ENCODE results near the gene SORBS1. TPM values are rescaled to one million over a fixed set of nuclear protein-coding genes. Genes with fewer than 3 reads are reported as not detected.
A peak's percentile ranks its signal among the peaks of the same experiment; 100 is the strongest.

SORBS1 gene
- 100 to 1,000 TPM in 1 of 8 experiments, 10 to 100 TPM in 6, 1 to 10 TPM in 1; 2.0 to 105 (median 35.8) TPM for total RNA-seq

- H3K27ac ChIP-seq = peak within 1 kb of the TSS; percentile 52 to 59
- 0 to 24% (median 9%) methylated on average over 2 to 15 of the region's 77 CpGs; no CpG with 5 or more reads in 4 of the 10 experiments for WGBS, 10 experiments
These were observed at the start of gene SORBS1 for GRCh38 chr10:95561177-95561863. Gene SORBS1 (minus strand): TSS chr10:95561371. CDS start chr10:95441135, 120,236 bp downstream.

DNA sequence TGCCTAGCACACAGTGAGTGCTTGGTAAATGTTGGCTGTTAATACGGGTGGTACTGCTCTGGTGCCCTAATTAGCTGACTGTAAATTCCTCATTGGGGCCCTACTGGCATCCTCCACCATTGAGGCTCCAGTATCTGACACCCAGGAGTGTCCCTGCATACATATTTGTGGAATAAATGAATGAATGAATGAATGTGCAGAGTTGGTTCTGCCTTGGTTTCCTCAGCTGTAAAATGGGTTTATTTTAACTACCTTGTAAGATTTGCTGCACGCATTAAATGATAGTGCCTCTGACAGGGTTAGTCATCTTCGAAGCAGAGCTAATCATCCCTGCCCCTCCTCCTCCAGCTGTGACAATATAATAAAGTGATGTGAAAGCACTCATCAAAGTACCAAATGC is 49.6 kb upstream of the SORBS1 start:
- ATAC-seq (replicated peaks in 6 of 8) = no peak
- no peak overlapping the region for H3K4me3 ChIP-seq
- no peaks in the 10 kb centered on the region for H3K4me1 ChIP-seq (replicated peaks in 1 of 2)
- no peak overlapping the region for H3K27ac ChIP-seq
- WGBS, 10 experiments = 75 to 100% (median 91%) methylated on average over 1 to 3 of the region's 3 CpGs; no CpG with 5 or more reads in 4 of the 10 experiments
- in situ Hi-C loops (cut with MboI; ENCODE audit: low pct_unique_long_range_greater_than_20kb in 2 of 9, low sequenced_read_pairs in 9 of 9, unreplicated experiment in 9 of 9) = loop anchor here in 3 of 9 experiments (25.0 kb wide), 1 partner anchor 173 kb away; no protein-coding TSS in a partner anchor

More at GRCh38 chr10:95561177-95561863, at the start of gene SORBS1:
- peak; percentile 98 to 99 (median 98) for ATAC-seq (replicated peaks in 6 of 8)
- peaks cover 11 to 13% of the 10 kb centered on the region in 2 donors for H3K4me1 ChIP-seq (replicated peaks in 1 of 2)
- in situ Hi-C loops (cut with MboI; ENCODE audit: low pct_unique_long_range_greater_than_20kb in 2 of 9, low sequenced_read_pairs in 9 of 9, unreplicated experiment in 9 of 9) = no loop called here
- H3K4me3 ChIP-seq = peak within 1 kb of the TSS; percentile 56 to 80 (median 65)

GRCh38 chr10:95606922-95607321 is 45.8 kb upstream of the SORBS1 start:
- peak in 1 of 8 experiments; percentile 49 for ATAC-seq (replicated peaks in 6 of 8)
- no peaks in the 10 kb centered on the region for H3K4me1 ChIP-seq (replicated peaks in 1 of 2)
- H3K27ac ChIP-seq = no peak overlapping the region
- in situ Hi-C loops (cut with MboI; ENCODE audit: low pct_unique_long_range_greater_than_20kb in 2 of 9, low sequenced_read_pairs in 9 of 9, unreplicated experiment in 9 of 9) = loop anchor here in 4 of 9 experiments (10.0 to 25.0 kb wide), 2 partner anchors 170 to 172 kb away; no protein-coding TSS in a partner anchor
- H3K4me3 ChIP-seq = no peak overlapping the region
- 57 to 100% (median 90%) methylated on average over 1 to 3 of the region's 3 CpGs; no CpG with 5 or more reads in 1 of the 10 experiments for whole genome bisulfite sequencing, 10 experiments

- no peaks in the 10 kb centered on the region for H3K4me1 ChIP-seq (replicated peaks in 1 of 2)
- in situ Hi-C loops (cut with MboI; ENCODE audit: low pct_unique_long_range_greater_than_20kb in 2 of 9, low sequenced_read_pairs in 9 of 9, unreplicated experiment in 9 of 9) = loop anchor here in 4 of 9 experiments (10.0 to 25.0 kb wide), 2 partner anchors 168 to 170 kb away; no protein-coding TSS in a partner anchor
- H3K27ac ChIP-seq = no peak overlapping the region
- 42 to 100% (median 93%) methylated on average over 1 to 3 of the region's 3 CpGs; no CpG with 5 or more reads in 5 of the 10 experiments for whole genome bisulfite sequencing, 10 experiments
- no peak overlapping the region for H3K4me3 ChIP-seq
- ATAC-seq (replicated peaks in 6 of 8) = peak in 4 of 8 experiments; percentile 7 to 46 (median 38)
These were observed 44.0 kb upstream of the SORBS1 start for GRCh38 chr10:95605163-95605562.

GRCh38 chr10:95604630-95605029 is 43.5 kb upstream of the SORBS1 start:
- Histone ChIP-seq H3K4me1 (replicated peaks in 1 of 2) (no peaks in the 10 kb centered on the region), H3K4me3 (no peak overlapping the region), H3K27ac (no peak overlapping the region)
- ATAC-seq (replicated peaks in 6 of 8) = no peak
- in situ Hi-C loops (cut with MboI; ENCODE audit: low pct_unique_long_range_greater_than_20kb in 2 of 9, low sequenced_read_pairs in 9 of 9, unreplicated experiment in 9 of 9) = loop anchor here in 5 of 9 experiments (5.0 to 25.0 kb wide), 3 partner anchors 167 to 170 kb away; no protein-coding TSS in a partner anchor

- Histone ChIP-seq H3K27ac (no peak overlapping the region), H3K4me1 (replicated peaks in 1 of 2) (no peaks in the 10 kb centered on the region), H3K4me3 (no peak overlapping the region)
- WGBS, 10 experiments = 45 to 100% (median 75%) methylated on average over 1 to 6 of the region's 6 CpGs; no CpG with 5 or more reads in 2 of the 10 experiments
- no peak for ATAC-seq (replicated peaks in 6 of 8)
- in situ Hi-C loops (cut with MboI; ENCODE audit: low pct_unique_long_range_greater_than_20kb in 2 of 9, low sequenced_read_pairs in 9 of 9, unreplicated experiment in 9 of 9) = loop anchor here in 5 of 9 experiments (5.0 to 25.0 kb wide), 3 partner anchors 165 to 168 kb away; no protein-coding TSS in a partner anchor
These were observed 41.2 kb upstream of the SORBS1 start for GRCh38 chr10:95602382-95602781.

- Histone ChIP-seq H3K4me3 (no peak overlapping the region), H3K4me1 (replicated peaks in 1 of 2) (no peaks in the 10 kb centered on the region), H3K27ac (no peak overlapping the region)
- in situ Hi-C loops (cut with MboI; ENCODE audit: low pct_unique_long_range_greater_than_20kb in 2 of 9, low sequenced_read_pairs in 9 of 9, unreplicated experiment in 9 of 9) = loop anchor here in 5 of 9 experiments (5.0 to 25.0 kb wide), 3 partner anchors 164 to 166 kb away; no protein-coding TSS in a partner anchor
- ATAC-seq (replicated peaks in 6 of 8) = peak; percentile 77 to 99 (median 92)
- WGBS, 10 experiments = 0 to 60% (median 25%) methylated on average over 1 to 5 of the region's 6 CpGs; no CpG with 5 or more reads in 3 of the 10 experiments
These were observed 40.0 kb upstream of the SORBS1 start for GRCh38 chr10:95601116-95601719.

DNA sequence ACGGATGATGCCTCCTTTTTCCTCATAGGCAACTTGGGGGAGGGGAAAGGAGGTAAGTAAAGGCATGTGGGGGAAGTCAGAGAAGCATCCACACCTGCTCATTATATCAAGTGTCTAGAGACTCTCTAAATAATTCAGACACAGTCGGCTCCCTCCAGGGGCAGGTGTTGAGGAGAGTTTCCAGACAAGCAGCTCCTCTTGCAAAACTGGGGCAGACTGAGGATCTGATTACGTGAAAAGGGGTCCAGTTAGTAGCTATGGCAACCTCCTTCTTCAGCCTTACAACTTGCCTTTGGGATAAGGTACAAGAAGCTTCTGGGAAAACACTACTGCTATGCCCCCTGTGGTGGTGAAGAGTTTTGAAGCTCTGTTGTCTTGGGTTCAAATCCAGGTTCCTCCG is 39.0 kb upstream of the SORBS1 start:
- H3K4me3 ChIP-seq = no peak overlapping the region
- ATAC-seq (replicated peaks in 6 of 8) = no peak
- no peak overlapping the region for H3K27ac ChIP-seq
- 0 to 100% (median 88%) methylated on average over 1 to 3 of the region's 4 CpGs; no CpG with 5 or more reads in 3 of the 10 experiments for WGBS, 10 experiments
- H3K4me1 ChIP-seq (replicated peaks in 1 of 2) = no peaks in the 10 kb centered on the region
- in situ Hi-C loops (cut with MboI; ENCODE audit: low pct_unique_long_range_greater_than_20kb in 2 of 9, low sequenced_read_pairs in 9 of 9, unreplicated experiment in 9 of 9) = loop anchor here in 5 of 9 experiments (5.0 to 25.0 kb wide), 3 partner anchors 163 to 165 kb away; no protein-coding TSS in a partner anchor

DNA sequence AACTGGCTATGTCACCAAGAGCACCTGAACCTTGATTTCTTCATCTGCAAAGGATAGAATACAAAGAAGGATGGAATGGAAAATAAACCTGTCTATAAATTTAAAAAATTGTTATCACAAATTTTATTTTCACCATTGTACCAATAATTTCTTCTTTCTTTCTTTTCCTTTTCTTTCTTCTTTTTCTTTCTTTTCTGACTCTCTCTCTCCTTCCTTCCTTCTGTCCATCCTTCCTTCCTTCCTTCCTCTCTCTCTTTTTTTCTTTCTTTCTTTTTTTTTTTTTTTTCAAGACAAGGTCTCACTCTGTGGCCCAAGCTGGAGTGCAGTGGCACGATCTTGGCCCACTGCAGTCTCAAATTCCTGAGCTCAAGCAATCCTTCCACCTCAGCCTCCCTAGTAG is 36.6 kb upstream of the SORBS1 start:
- H3K4me3 ChIP-seq = no peak overlapping the region
- in situ Hi-C loops (cut with MboI; ENCODE audit: low pct_unique_long_range_greater_than_20kb in 2 of 9, low sequenced_read_pairs in 9 of 9, unreplicated experiment in 9 of 9) = loop anchor here in 4 of 9 experiments (10.0 to 25.0 kb wide), 2 partner anchors 160 to 163 kb away; no protein-coding TSS in a partner anchor
- no peak overlapping the region for H3K27ac ChIP-seq
- WGBS, 10 experiments = 45 to 100% (median 72%) methylated on average over 1 of the region's 1 CpG; no CpG with 5 or more reads in 2 of the 10 experiments
- no peak for ATAC-seq (replicated peaks in 6 of 8)
- H3K4me1 ChIP-seq (replicated peaks in 1 of 2) = no peaks in the 10 kb centered on the region

DNA sequence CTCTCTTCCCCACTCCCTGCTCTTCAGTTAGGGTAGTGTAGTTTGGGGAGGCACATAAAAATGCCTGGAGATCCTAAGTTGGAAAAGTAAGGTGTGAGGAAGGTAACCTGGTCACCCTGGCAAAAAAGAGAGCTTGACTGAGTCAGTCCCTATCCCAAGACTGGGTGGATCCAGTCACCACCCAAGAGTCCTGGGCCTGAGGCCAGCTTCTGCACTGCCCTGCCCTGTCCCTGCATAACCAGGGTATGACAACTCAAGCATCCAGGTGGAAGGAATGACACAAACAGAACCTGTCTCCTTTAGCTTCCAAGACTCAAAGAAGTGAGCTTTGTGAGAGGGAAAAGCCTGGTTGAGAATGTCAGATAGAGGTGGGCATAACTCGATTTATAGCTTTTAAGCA is 26.9 kb upstream of the SORBS1 start:
- Histone ChIP-seq H3K4me3 (no peak overlapping the region), H3K27ac (no peak overlapping the region), H3K4me1 (replicated peaks in 1 of 2) (no peaks in the 10 kb centered on the region)
- whole genome bisulfite sequencing, 10 experiments = 13 to 92% (median 50%) methylated on average over 1 of the region's 1 CpG; no CpG with 5 or more reads in 7 of the 10 experiments
- in situ Hi-C loops (cut with MboI; ENCODE audit: low pct_unique_long_range_greater_than_20kb in 2 of 9, low sequenced_read_pairs in 9 of 9, unreplicated experiment in 9 of 9) = loop anchor here in 3 of 9 experiments (25.0 kb wide), 1 partner anchor 151 kb away; no protein-coding TSS in a partner anchor
- ATAC-seq (replicated peaks in 6 of 8) = peak in 2 of 8 experiments; percentile 83 to 91

DNA sequence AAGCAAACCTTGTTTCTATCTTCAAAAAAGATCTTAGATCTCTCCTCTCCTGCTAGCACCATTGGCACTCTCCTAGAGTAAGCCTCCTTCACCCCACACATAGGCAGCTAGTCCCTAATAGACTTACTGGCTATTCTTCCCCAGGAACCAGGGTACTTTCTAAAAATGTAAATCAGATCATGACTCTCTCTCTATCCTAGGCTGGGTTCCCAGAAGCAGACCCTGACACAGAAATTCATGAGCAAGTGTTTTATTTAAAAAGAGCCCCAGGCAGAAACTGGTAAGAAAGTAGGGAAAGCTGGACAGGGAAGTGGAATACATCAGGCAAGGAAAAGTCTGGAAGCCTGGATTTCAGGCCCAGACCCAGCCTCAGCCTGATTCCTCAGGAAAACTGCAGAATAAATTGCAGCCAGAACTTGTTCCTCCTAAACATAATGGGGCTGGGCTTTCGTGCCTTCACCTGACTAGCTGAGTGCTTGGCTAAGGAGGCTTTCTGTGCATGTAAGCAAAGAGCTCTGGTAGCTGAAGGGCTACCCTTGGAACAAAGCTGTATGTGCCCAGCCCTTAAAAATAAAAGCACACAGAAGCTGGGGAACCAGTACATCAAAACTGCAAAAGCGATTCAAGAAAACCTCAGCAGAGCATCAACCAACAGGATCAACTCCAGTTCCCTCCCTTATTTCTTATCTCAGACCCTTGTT is 18.8 kb upstream of the SORBS1 start:
- WGBS, 10 experiments = 0 to 100% (median 80%) methylated on average over 1 to 2 of the region's 2 CpGs; no CpG with 5 or more reads in 3 of the 10 experiments
- in situ Hi-C loops (cut with MboI; ENCODE audit: low pct_unique_long_range_greater_than_20kb in 2 of 9, low sequenced_read_pairs in 9 of 9, unreplicated experiment in 9 of 9) = loop anchor here in 3 of 9 experiments (25.0 kb wide), 1 partner anchor 143 kb away; no protein-coding TSS in a partner anchor
- ATAC-seq (replicated peaks in 6 of 8) = peak in 3 of 8 experiments; percentile 36 to 84 (median 65)
- Histone ChIP-seq H3K27ac (no peak overlapping the region), H3K4me3 (no peak overlapping the region), H3K4me1 (replicated peaks in 1 of 2) (no peaks in the 10 kb centered on the region)

- in situ Hi-C loops (cut with MboI; ENCODE audit: low pct_unique_long_range_greater_than_20kb in 2 of 9, low sequenced_read_pairs in 9 of 9, unreplicated experiment in 9 of 9) = loop anchor here in 3 of 9 experiments (25.0 kb wide), 1 partner anchor 142 kb away; no protein-coding TSS in a partner anchor
These were observed 18.1 kb upstream of the SORBS1 start for GRCh38 chr10:95579292-95579691.

More at GRCh38 chr10:95579292-95579691, 18.1 kb upstream of the SORBS1 start:
- Histone ChIP-seq H3K4me1 (replicated peaks in 1 of 2) (no peaks in the 10 kb centered on the region), H3K27ac (no peak overlapping the region), H3K4me3 (no peak overlapping the region)
- ATAC-seq (replicated peaks in 6 of 8) = peak in 3 of 8 experiments; percentile 19 to 87 (median 56)
- 63 to 100% (median 91%) methylated on average over 1 of the region's 1 CpG; no CpG with 5 or more reads in 7 of the 10 experiments for WGBS, 10 experiments
